IMR-90 (cell line): ENCODE measurements around the gene PAGE2. TPM values are rescaled to one million over a fixed set of nuclear protein-coding genes. Genes with fewer than 3 reads are reported as not detected.

ENCODE experiments used
- ATAC-seq: fragments of 200-7000 bp; cut with Tn5 transposase; 2 replicates; pipeline ENCODE4 v1.9.1; 2020; ENCODE audit warnings: low read depth, mild to moderate bottlenecking, moderate library complexity
- BruUV-seq: library from RNA; stranded (reverse); fragments of 400-500 nt; replicated peaks from 2 replicates; lab custom pipeline; 2021; lab: Mats Ljungman, UMichigan
- CTCF ChIA-PET: fragments of 300-600 bp; formaldehyde crosslinking; extraction: SDS; loops from one replicate; lab custom pipeline; 2021; ENCODE audit warnings: antibody characterized with exemption; lab: Yijun Ruan, JAX
- POLR2A ChIA-PET: fragments of 300-600 bp; sonication (Branson Sonifier 250); formaldehyde crosslinking; loops from one replicate; lab custom pipeline; 2022; ENCODE audit warnings: antibody characterized with exemption; ENCODE audit not compliant: unreplicated experiment; lab: Charles Lee
- DNase-seq: peaks from one replicate; pipeline ENCODE4 v3.0.0; 2013
- H2AFZ ChIP-seq: replicated peaks from 2 replicates; pipeline ENCODE3; 2013; ENCODE audit warnings: low read length, mild to moderate bottlenecking; ENCODE audit not compliant: poor library complexity
- H2AK5ac ChIP-seq: 2 replicates; pipeline ENCODE4 v1.6.1; 2013; ENCODE audit warnings: low read depth, low read length, inconsistent platforms
- H2AK9ac ChIP-seq: replicated peaks from 2 replicates; pipeline ENCODE3; 2013; ENCODE audit warnings: mild to moderate bottlenecking, low read depth, low read length, moderate library complexity; ENCODE audit not compliant: poor library complexity
- H2BK120ac ChIP-seq: 2 replicates; pipeline ENCODE4 v1.6.1; 2013; ENCODE audit warnings: low read depth, low read length, inconsistent platforms
- H2BK15ac ChIP-seq: 3 replicates; pipeline ENCODE4 v1.6.1; 2013; ENCODE audit warnings: low read depth, low read length, inconsistent platforms
- H2BK20ac ChIP-seq: 2 replicates; pipeline ENCODE4 v1.6.1; 2013; ENCODE audit warnings: low read depth, mild to moderate bottlenecking, inconsistent platforms, low read length, moderate library complexity
- H2BK5ac ChIP-seq: 2 replicates; pipeline ENCODE4 v1.6.1; 2013; ENCODE audit warnings: mild to moderate bottlenecking, low read depth, low read length, inconsistent platforms; ENCODE audit not compliant: poor library complexity, severe bottlenecking
- H3K14ac ChIP-seq: replicated peaks from 2 replicates; pipeline ENCODE4 v1.6.1; 2013; ENCODE audit warnings: low read depth, low read length, inconsistent platforms
- H3K18ac ChIP-seq: 2 replicates; pipeline ENCODE4 v1.6.1; 2013; ENCODE audit warnings: low read depth, low read length, control low read depth
- H3K23ac ChIP-seq: 2 replicates; pipeline ENCODE4 v1.6.1; 2013; ENCODE audit warnings: low read depth, low read length, inconsistent platforms
- H3K27ac ChIP-seq: 2 replicates; pipeline ENCODE4 v1.5.1; 2013; ENCODE audit warnings: mild to moderate bottlenecking, control low read depth, low read length; ENCODE audit not compliant: insufficient read depth
- H3K27me3 ChIP-seq: 2 replicates; pipeline ENCODE4 v1.6.1; 2013; ENCODE audit warnings: low read length; ENCODE audit not compliant: control insufficient read depth, insufficient read depth
- H3K36me3 ChIP-seq: 2 replicates; pipeline ENCODE4 v1.6.1; 2013; ENCODE audit warnings: low read length, mixed read lengths; ENCODE audit not compliant: control insufficient read depth, insufficient read depth
- H3K4ac ChIP-seq: 2 replicates; pipeline ENCODE4 v1.6.1; 2013; ENCODE audit warnings: low read depth, low read length, inconsistent platforms
- H3K4me1 ChIP-seq: 2 replicates; pipeline ENCODE4 v1.6.1; 2013; ENCODE audit warnings: low read length, mixed read lengths; ENCODE audit not compliant: control insufficient read depth, insufficient read depth
- H3K4me2 ChIP-seq: 2 replicates; pipeline ENCODE4 v1.6.1; 2013; ENCODE audit warnings: low read depth, mild to moderate bottlenecking, control low read depth, low read length, moderate library complexity
- H3K4me3 ChIP-seq: 2 replicates; pipeline ENCODE4 v1.5.1; 2013; ENCODE audit warnings: low read depth, mild to moderate bottlenecking, control low read depth, low read length, moderate library complexity; ENCODE audit not compliant: insufficient read depth
- H3K56ac ChIP-seq: 2 replicates; pipeline ENCODE4 v1.6.1; 2013; ENCODE audit warnings: low read length, inconsistent platforms; ENCODE audit not compliant: insufficient read depth; ENCODE audit errors: extremely low read depth
- H3K79me1 ChIP-seq, 2 experiments: 2 replicates each; pipeline ENCODE4 v1.6.1; 2013; ENCODE audit warnings: low read length in 2 of 2, inconsistent platforms in 1 of 2, low read depth in 1 of 2
- H3K9ac ChIP-seq: 2 replicates; pipeline ENCODE4 v1.6.1; 2013; ENCODE audit warnings: low read depth, low read length, control low read depth
- H3K9me1 ChIP-seq: 2 replicates; pipeline ENCODE4 v1.6.1; 2013; ENCODE audit warnings: low read length, inconsistent platforms; ENCODE audit not compliant: insufficient read depth
- H3K9me3 ChIP-seq: 2 replicates; pipeline ENCODE4 v1.6.1; 2013; ENCODE audit warnings: low read length; ENCODE audit not compliant: control insufficient read depth, insufficient read depth
- H4K20me1 ChIP-seq: 2 replicates; pipeline ENCODE4 v1.6.1; 2013; ENCODE audit warnings: low read length, inconsistent platforms; ENCODE audit not compliant: insufficient read depth
- H4K5ac ChIP-seq: 2 replicates; pipeline ENCODE4 v1.6.1; 2013; ENCODE audit warnings: mild to moderate bottlenecking, low read depth, low read length, control low read depth
- H4K8ac ChIP-seq, 2 experiments: 2 replicates each; pipeline ENCODE4 v1.6.1; 2013; ENCODE audit warnings: low read depth in 2 of 2, low read length in 2 of 2, control low read depth in 1 of 2, inconsistent platforms in 1 of 2
- H4K91ac ChIP-seq: 2 replicates; pipeline ENCODE4 v1.6.1; 2013; ENCODE audit warnings: low read depth, low read length, inconsistent platforms; ENCODE audit not compliant: insufficient read depth
- NFE2L2 ChIP-seq: fragments of 150-350 bp; IDR thresholded peaks from 2 replicates; pipeline ENCODE4 v1.6.1; 2016; ENCODE audit warnings: low read depth, mild to moderate bottlenecking, low read length
- WGBS, 2 experiments: methylation state at CpG; one replicate each; pipeline versions ENCODE4 v1.1.5 to v1.1.7; 2013; ENCODE audit warnings: missing lambda C conversion rate in 2 of 2; ENCODE audit not compliant: insufficient read length in 1 of 2; ENCODE audit errors: extremely low coverage in 2 of 2; 5-methylcytosine and 5-hydroxymethylcytosine counted together
- dilution Hi-C: fragments of 300-500 bp; cut with HindIII; formaldehyde crosslinking; loops from one replicate; pipeline ENCODE4 v1.14.3; 2018; ENCODE audit warnings: low sequenced_read_pairs; ENCODE audit not compliant: unreplicated experiment
- in situ Hi-C: fragments of 300-500 bp; cut with MboI; formaldehyde crosslinking; loops from 3 replicates; pipeline ENCODE4 v1.14.3; 2019; ENCODE audit warnings: low sequenced_read_pairs, inconsistent platforms, mixed read lengths
- intact Hi-C: fragments of 100-400 bp; cut with micrococcal nuclease; formaldehyde crosslinking; loops from 2 replicates; pipeline ENCODE4 v1.10.0; 2022
- polyA plus RNA-seq, 3 experiments: library from polyadenylated mRNA; depleted of rRNA; stranded (reverse); fragments of >200 nt; gene quantifications; 2 replicates each; pipeline ENCODE4 v1.2.3, GENCODE V29; 2012; ENCODE audit warnings: low replicate concordance in 1 of 3
- total RNA-seq: library from RNA; depleted of rRNA; stranded (reverse); fragments of >200 nt; gene quantifications from 2 replicates; pipeline ENCODE4 v1.2.3, GENCODE V29; 2012
- TF ChIP-seq, protein P1 (sequence below): fragments of 150-350 bp; IDR thresholded peaks from 2 replicates; pipeline ENCODE4 v1.6.1; 2017; ENCODE audit warnings: mild to moderate bottlenecking, antibody characterized with exemption, low read length, low read depth

Gene PAGE2
- total and polyA plus RNA-seq, 2 of the 4 experiments (the other 2 are of a cell fraction), result not detected

DNA sequence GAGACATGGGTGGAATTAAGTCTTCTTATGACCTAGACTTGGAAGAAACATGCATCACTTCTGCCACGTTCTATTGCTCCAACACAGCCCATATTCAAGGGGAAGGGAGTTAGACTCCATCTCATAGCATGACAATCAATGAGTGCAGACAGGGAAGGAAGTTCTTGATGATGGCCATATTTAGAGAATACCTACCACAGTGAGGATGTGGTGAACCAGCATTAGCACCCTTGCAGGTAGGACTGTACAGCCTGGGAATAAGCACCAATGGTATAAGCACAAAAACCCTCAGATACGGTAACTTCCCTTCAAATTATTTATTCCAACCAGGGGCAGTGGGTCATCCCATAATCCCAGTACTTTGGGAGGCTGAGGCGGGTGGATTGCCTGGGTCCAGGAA lies 29.8 kb downstream of the PAGE2 start:
- Histone ChIP-seq H3K4me2 (no peak overlapping the region), H2AK5ac (no peak overlapping the region), H3K4me3 (no peak overlapping the region), H3K9me3 (no peaks in the 10 kb centered on the region), H3K27me3 (peaks cover 8% of the 10 kb centered on the region), H3K23ac (no peak overlapping the region), H4K5ac (no peak overlapping the region), H2BK120ac (no peak overlapping the region), H3K4ac (no peak overlapping the region), H3K79me1 (no peaks in the 10 kb centered on the region), H4K20me1 (no peaks in the 10 kb centered on the region), H2BK20ac (no peak overlapping the region), H3K56ac (no peak overlapping the region), H4K8ac (no peak overlapping the region), H3K4me1 (no peaks in the 10 kb centered on the region), H3K14ac (no peak overlapping the region), H4K91ac (no peak overlapping the region), H2BK15ac (no peak overlapping the region), H2AFZ (no peak overlapping the region), H2AK9ac (no peak overlapping the region), H2BK5ac (no peak overlapping the region), H3K36me3 (no peaks in the 10 kb centered on the region), H3K9ac (no peak overlapping the region), H3K27ac (no peak overlapping the region), H3K18ac (no peak overlapping the region), H3K9me1 (no peaks in the 10 kb centered on the region)
- no CpG with 5 or more reads among the region's 3 CpGs for WGBS, 2 experiments
- no peak for ATAC-seq
- dilution Hi-C loops, result no loop called here
- in situ Hi-C loops, result no loop called here
- no peak for TF ChIP-seq NFE2L2
- TF ChIP-seq, protein P1, sequence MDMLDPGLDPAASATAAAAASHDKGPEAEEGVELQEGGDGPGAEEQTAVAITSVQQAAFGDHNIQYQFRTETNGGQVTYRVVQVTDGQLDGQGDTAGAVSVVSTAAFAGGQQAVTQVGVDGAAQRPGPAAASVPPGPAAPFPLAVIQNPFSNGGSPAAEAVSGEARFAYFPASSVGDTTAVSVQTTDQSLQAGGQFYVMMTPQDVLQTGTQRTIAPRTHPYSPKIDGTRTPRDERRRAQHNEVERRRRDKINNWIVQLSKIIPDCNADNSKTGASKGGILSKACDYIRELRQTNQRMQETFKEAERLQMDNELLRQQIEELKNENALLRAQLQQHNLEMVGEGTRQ, result no peak
- no TSS peak for BruUV-seq
- intact Hi-C loops, result no loop called here
- DNase-seq, result no peak
- CTCF ChIA-PET, result no interaction called here
- POLR2A ChIA-PET, result no interaction called here
